ENCODE results near the gene RRAGD. TPM values are rescaled to one million over a fixed set of nuclear protein-coding genes. Genes with fewer than 3 reads are reported as not detected.

The RRAGD gene
- total RNA-seq, 2 experiments from 2014 or later = 9.3 to 10.9 TPM

DNA sequence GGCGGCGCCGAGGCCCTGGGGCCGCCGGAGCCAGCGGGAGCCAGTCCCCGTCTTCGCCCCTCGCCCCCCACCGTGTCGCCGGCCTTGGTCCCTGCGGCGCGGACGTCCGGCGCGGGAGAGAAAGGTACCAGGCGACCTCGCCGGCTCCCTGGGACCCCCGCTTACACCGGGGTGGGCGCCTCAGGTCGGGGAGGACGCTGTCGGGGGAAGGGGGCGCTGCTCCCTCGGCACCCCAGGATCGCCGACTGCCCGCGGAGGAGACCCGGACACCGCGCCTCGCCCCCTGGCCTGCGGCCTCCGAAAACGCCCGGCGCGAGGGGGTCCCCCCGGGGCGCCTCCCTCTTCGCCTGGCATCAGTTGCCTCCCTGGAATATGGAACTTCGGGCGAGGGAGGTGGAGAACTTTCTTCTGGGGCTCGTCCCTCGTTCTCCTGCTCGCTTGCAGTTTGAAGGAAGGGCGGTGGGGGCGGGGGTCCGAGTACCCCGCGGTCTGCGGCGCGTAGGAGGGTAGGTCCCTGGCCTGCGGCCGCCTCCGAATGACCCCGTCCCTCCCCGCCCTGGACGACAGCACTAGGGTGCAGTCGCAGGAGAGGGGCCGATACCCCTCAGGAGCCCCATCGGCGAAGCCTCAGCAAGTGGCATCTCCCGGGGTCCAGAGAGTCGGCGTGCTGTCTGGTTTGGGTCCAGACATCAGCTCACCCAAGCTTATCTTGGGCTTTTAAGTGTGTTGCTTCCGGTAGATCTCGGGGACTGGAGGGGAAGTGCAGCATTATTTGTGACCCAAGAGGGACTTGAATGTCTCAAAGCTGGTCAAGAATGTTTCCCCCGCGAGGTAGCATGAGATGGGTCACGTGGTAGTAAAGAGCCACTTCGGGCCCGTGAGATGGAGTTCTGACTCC is 21.4 kb upstream of the RRAGD start:
- DNase-seq = peak; percentile 59
- no peaks in the 10 kb centered on the region for H3K36me3 Mint-ChIP-seq

DNA sequence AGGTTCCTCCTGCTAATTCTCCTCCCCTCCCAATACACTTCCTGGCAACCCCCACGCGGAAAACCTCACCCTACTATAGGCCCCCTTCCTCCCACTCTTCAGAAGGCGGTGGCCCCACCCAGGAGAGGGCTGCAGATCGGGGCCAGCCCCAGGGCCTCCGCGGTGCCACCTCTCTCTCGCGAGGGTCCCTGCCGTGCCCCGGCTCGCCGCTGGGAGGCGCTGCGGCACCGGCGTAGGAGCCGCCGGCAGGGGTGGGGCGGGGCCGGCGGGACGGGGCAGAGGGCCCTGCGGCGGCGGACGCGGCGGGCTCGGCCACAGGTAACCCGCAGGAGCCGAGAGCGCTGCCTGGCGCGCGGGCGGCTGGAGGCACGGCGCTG is 20.8 kb upstream of the RRAGD start, which contains the start of gene ANKRD6:
ANKRD6 (plus strand) TSS at position 278 of the 377 bp plus-strand sequence. CDS start 133,825 bp downstream, outside the sequence.
- H3K4me3 Mint-ChIP-seq = peak within 1 kb of the TSS; percentile 87
- POLR2A ChIA-PET = no interaction called here
- no peaks in the 10 kb centered on the region for H3K36me3 Mint-ChIP-seq
- peaks cover 38% of the 10 kb centered on the region for H3K27me3 Mint-ChIP-seq
- peak within 1 kb of the TSS; percentile 74 for H3K27ac Mint-ChIP-seq
- H3K9me3 Mint-ChIP-seq = no peaks in the 10 kb centered on the region
- DNase-seq = peak; percentile 98
- peak; percentile 92 for ATAC-seq (ENCODE audit: low read depth)
- peaks cover 19% of the 10 kb centered on the region for H3K4me1 Mint-ChIP-seq

More for the DNA sequence above, 21.4 kb upstream of the RRAGD start:
- POLR2A ChIA-PET = no interaction called here
- Mint-ChIP-seq H3K27ac (peak overlapping the region; percentile 74), H3K9me3 (no peaks in the 10 kb centered on the region), H3K4me1 (peaks cover 19% of the 10 kb centered on the region), H3K4me3 (peak overlapping the region; percentile 87), H3K27me3 (peaks cover 38% of the 10 kb centered on the region)
- peak; percentile 22 for ATAC-seq (ENCODE audit: low read depth)

- Mint-ChIP-seq H3K9me3 (no peaks in the 10 kb centered on the region), H3K36me3 (no peaks in the 10 kb centered on the region), H3K4me1 (peaks cover 19% of the 10 kb centered on the region), H3K4me3 (no peak overlapping the region), H3K27ac (no peak overlapping the region), H3K27me3 (peaks cover 27% of the 10 kb centered on the region)
- POLR2A ChIA-PET = no interaction called here
- DNase-seq (no peak), ATAC-seq (ENCODE audit: low read depth) (no peak)
These were observed 18.3 kb upstream of the RRAGD start for GRCh38 chr6:89430201-89430962.

GRCh38 chr6:89416796-89417195 is 4.7 kb upstream of the RRAGD start:
- no peak for DNase-seq
- Mint-ChIP-seq H3K4me3 (no peak overlapping the region), H3K4me1 (peaks cover 9% of the 10 kb centered on the region), H3K27ac (no peak overlapping the region), H3K9me3 (no peaks in the 10 kb centered on the region), H3K27me3 (peaks cover 48% of the 10 kb centered on the region), H3K36me3 (no peaks in the 10 kb centered on the region)
- no peak for ATAC-seq (ENCODE audit: low read depth)
- POLR2A ChIA-PET = no interaction called here

DNA sequence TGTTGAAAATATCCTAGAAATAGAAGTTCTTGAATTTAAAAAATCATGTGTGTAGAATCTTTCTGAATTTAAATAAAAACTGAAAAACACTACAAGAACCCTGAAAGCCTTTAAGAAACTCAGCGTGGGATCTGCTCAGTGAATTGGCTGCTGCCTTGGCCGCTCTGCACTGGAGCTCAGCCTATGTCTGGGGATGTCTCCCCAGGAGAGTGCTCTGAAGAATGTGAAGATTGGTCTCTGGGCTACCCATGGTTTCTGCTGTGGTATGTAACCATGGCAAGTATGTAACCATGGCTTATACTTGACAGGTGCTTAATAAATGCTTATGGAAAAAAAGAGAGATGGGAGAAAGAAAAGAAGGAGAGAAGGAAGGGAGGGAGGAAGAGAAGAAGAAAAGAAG is 3.1 kb upstream of the RRAGD start:
- H3K27me3 Mint-ChIP-seq = peaks cover 57% of the 10 kb centered on the region
- no peaks in the 10 kb centered on the region for H3K9me3 Mint-ChIP-seq
- H3K36me3 Mint-ChIP-seq = no peaks in the 10 kb centered on the region
- POLR2A ChIA-PET = no interaction called here
- ATAC-seq (ENCODE audit: low read depth) (no peak), DNase-seq (no peak)
- H3K4me1 Mint-ChIP-seq = peaks cover 14% of the 10 kb centered on the region
- H3K4me3 Mint-ChIP-seq = no peak overlapping the region
- H3K27ac Mint-ChIP-seq = no peak overlapping the region

DNA sequence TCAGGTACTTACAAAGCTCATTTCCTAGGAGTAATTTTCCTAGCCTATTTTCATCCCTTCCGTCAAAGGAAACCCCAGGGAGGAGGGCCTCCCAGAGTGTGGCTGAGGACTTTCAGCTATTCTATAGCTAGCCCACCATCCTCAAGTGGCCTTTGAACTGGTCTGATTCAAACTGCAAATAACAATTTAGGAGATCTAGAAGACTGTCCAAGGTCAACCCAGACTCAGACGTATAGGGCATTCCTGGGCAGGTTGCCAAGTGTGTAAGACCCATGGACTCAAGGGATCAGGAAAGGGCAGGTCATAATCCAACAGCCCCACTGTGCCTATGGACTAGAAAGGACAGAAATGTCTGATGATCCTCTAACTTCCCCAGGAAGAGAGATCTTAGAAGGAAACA is 2.1 kb upstream of the RRAGD start:
- H3K4me3 Mint-ChIP-seq = no peak overlapping the region
- POLR2A ChIA-PET = no interaction called here
- H3K27me3 Mint-ChIP-seq = peaks cover 61% of the 10 kb centered on the region
- no peaks in the 10 kb centered on the region for H3K36me3 Mint-ChIP-seq
- H3K9me3 Mint-ChIP-seq = no peaks in the 10 kb centered on the region
- H3K27ac Mint-ChIP-seq = no peak overlapping the region
- ATAC-seq (ENCODE audit: low read depth) (no peak), DNase-seq (no peak)
- H3K4me1 Mint-ChIP-seq = peaks cover 16% of the 10 kb centered on the region

GRCh38 chr6:89413006-89413400 is 930 bp upstream of the RRAGD start:
- H3K9me3 Mint-ChIP-seq = no peaks in the 10 kb centered on the region
- no peak overlapping the region for H3K27ac Mint-ChIP-seq
- no peak for ATAC-seq (ENCODE audit: low read depth)
- no peaks in the 10 kb centered on the region for H3K36me3 Mint-ChIP-seq
- no peak for DNase-seq
- H3K4me1 Mint-ChIP-seq = peaks cover 16% of the 10 kb centered on the region
- H3K27me3 Mint-ChIP-seq = peaks cover 64% of the 10 kb centered on the region
- POLR2A ChIA-PET = interaction anchor here (1.4 to 1.7 kb wide), 2 partner anchors 8 to 225 kb away, joined by 4 to 6 read pairs; partner anchors contain the start of gene LYRM2
- H3K4me3 Mint-ChIP-seq = peak overlapping the region; percentile 93

- POLR2A ChIA-PET = interaction anchor here (1.6 to 1.7 kb wide), 2 partner anchors 10 to 39 kb away, joined by 6 read pairs; no protein-coding TSS in a partner anchor
- Mint-ChIP-seq H3K36me3 (no peaks in the 10 kb centered on the region), H3K9me3 (no peaks in the 10 kb centered on the region), H3K4me3 (peak overlapping the region; percentile 79), H3K27ac (no peak overlapping the region), H3K27me3 (peaks cover 60% of the 10 kb centered on the region), H3K4me1 (peaks cover 19% of the 10 kb centered on the region)
- ATAC-seq (ENCODE audit: low read depth) (peak; percentile 67), DNase-seq (peak; percentile 39)
These were observed 665 bp downstream of the RRAGD start for GRCh38 chr6:89411145-89412070.

DNA sequence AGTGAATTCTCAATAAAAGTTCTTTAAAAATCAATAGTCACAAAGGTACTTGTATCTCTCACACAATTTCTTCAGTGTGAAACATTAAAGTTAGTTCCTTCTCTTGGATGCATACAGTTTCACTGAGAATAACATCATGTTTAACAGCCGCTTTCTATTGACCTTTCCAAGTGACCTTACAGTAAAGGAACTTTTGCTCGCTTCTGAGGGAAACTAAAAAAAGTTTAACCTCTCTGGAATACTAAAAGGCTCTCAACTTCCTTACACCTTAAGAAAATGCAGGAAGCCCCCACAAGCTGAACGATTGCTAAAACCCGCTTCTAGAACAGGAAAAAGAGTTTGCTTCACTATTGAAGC is 1.3 kb downstream of the RRAGD start:
- Mint-ChIP-seq H3K4me1 (peaks cover 23% of the 10 kb centered on the region), H3K9me3 (no peaks in the 10 kb centered on the region), H3K27me3 (peaks cover 57% of the 10 kb centered on the region), H3K4me3 (peak overlapping the region; percentile 79), H3K27ac (no peak overlapping the region), H3K36me3 (no peaks in the 10 kb centered on the region)
- ATAC-seq (ENCODE audit: low read depth) (no peak), DNase-seq (no peak)
- POLR2A ChIA-PET = interaction anchor here (0.5 to 1.6 kb wide), 2 partner anchors 39 to 45 kb away, joined by 3 to 6 read pairs; no protein-coding TSS in a partner anchor

- Mint-ChIP-seq H3K27me3 (peaks cover 52% of the 10 kb centered on the region), H3K4me3 (peak overlapping the region; percentile 79), H3K27ac (no peak overlapping the region), H3K9me3 (no peaks in the 10 kb centered on the region), H3K36me3 (no peaks in the 10 kb centered on the region), H3K4me1 (peaks cover 23% of the 10 kb centered on the region)
- DNase-seq (no peak), ATAC-seq (ENCODE audit: low read depth) (no peak)
- POLR2A ChIA-PET = interaction anchor here (0.5 to 1.6 kb wide), 2 partner anchors 38 to 44 kb away, joined by 3 to 6 read pairs; no protein-coding TSS in a partner anchor
These were observed 1.8 kb downstream of the RRAGD start for GRCh38 chr6:89410231-89410761.

- no peak for ATAC-seq (ENCODE audit: low read depth)
- POLR2A ChIA-PET = interaction anchor here (1.6 kb wide), 1 partner anchor 37 kb away, joined by 6 read pairs; no protein-coding TSS in a partner anchor
- no peak overlapping the region for H3K4me3 Mint-ChIP-seq
- H3K27me3 Mint-ChIP-seq = peaks cover 45% of the 10 kb centered on the region
- no peak overlapping the region for H3K27ac Mint-ChIP-seq
- no peaks in the 10 kb centered on the region for H3K9me3 Mint-ChIP-seq
- DNase-seq = no peak
- H3K4me1 Mint-ChIP-seq = peaks cover 23% of the 10 kb centered on the region
- H3K36me3 Mint-ChIP-seq = no peaks in the 10 kb centered on the region
These were observed 2.5 kb downstream of the RRAGD start for GRCh38 chr6:89409461-89410035.

- Mint-ChIP-seq H3K27me3 (peaks cover 26% of the 10 kb centered on the region), H3K9me3 (no peaks in the 10 kb centered on the region), H3K27ac (no peak overlapping the region), H3K36me3 (no peaks in the 10 kb centered on the region), H3K4me1 (peaks cover 16% of the 10 kb centered on the region), H3K4me3 (no peak overlapping the region)
- DNase-seq (no peak), ATAC-seq (ENCODE audit: low read depth) (no peak)
- POLR2A ChIA-PET = no interaction called here
These were observed 5.9 kb downstream of the RRAGD start for GRCh38 chr6:89406141-89406540.
